Measurements from ENCODE around the gene KLK2. TPM values are rescaled to one million over a fixed set of nuclear protein-coding genes. Genes with fewer than 3 reads are reported as not detected.

The KLK2 gene
- total and polyA plus RNA-seq, 3 donors from 2014 or later, result 19.3 to 38.3 (median 30.7) TPM

GRCh38 chr19:50924586-50924985 is 51.3 kb downstream of the KLK2 start:
- DNase-seq, result no peak
- no peaks in the 10 kb centered on the region for H3K36me3 ChIP-seq (ENCODE audit: low read depth, missing control alignments)
- intact Hi-C loops (cut with DNase I; ENCODE audit: low total_unique reads), result no loop called here
- H3K4me1 ChIP-seq, result no peaks in the 10 kb centered on the region
- no peak overlapping the region for H3K4me3 ChIP-seq
- WGBS, 2 donors, result 69 to 70% methylated on average over 6 of the region's 6 CpGs
- no peaks in the 10 kb centered on the region for H3K27me3 ChIP-seq
- no peak for TF ChIP-seq CTCF (IDR thresholded peaks at IDR 0.05)
- TF ChIP-seq POLR2A (IDR thresholded peaks at IDR 0.05), result no peak
- H3K27ac ChIP-seq, result no peak overlapping the region
- H3K9me3 ChIP-seq, result no peaks in the 10 kb centered on the region

DNA sequence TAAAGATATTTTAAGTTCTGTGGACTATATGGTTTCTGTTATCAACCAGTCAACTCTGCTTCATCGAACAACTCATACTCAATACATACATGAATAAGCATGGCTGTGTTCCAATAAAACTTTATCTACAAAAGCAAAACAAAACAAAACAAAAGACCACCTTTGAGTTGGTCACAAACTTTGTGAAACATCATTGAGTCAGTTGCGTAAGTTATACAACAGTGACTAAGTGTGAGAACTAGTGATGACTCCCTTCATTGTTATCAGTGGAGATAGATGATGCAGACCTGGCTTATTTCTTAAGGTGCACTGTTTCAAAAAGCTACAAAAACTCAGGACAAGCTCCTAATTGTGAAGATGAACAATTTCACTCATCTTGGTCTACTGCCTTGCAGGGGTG is 52.5 kb downstream of the KLK2 start:
- Histone ChIP-seq H3K36me3 (ENCODE audit: low read depth, missing control alignments) (no peaks in the 10 kb centered on the region), H3K4me1 (no peaks in the 10 kb centered on the region), H3K9me3 (no peaks in the 10 kb centered on the region), H3K27ac (no peak overlapping the region), H3K4me3 (no peak overlapping the region), H3K27me3 (no peaks in the 10 kb centered on the region)
- WGBS, 2 donors, result 88 to 90% methylated on average over 2 of the region's 2 CpGs
- no peak for DNase-seq
- intact Hi-C loops (cut with DNase I; ENCODE audit: low total_unique reads), result no loop called here
- TF ChIP-seq CTCF (IDR thresholded peaks at IDR 0.05) (no peak), POLR2A (IDR thresholded peaks at IDR 0.05) (no peak)

- Histone ChIP-seq H3K4me1 (no peaks in the 10 kb centered on the region), H3K36me3 (ENCODE audit: low read depth, missing control alignments) (no peaks in the 10 kb centered on the region), H3K4me3 (no peak overlapping the region), H3K9me3 (no peaks in the 10 kb centered on the region), H3K27ac (no peak overlapping the region), H3K27me3 (no peaks in the 10 kb centered on the region)
- TF ChIP-seq CTCF (IDR thresholded peaks at IDR 0.05), result no peak
- TF ChIP-seq POLR2A (IDR thresholded peaks at IDR 0.05), result no peak
- intact Hi-C loops (cut with DNase I; ENCODE audit: low total_unique reads), result no loop called here
- WGBS, 2 donors, result 86 to 91% methylated on average over 11 of the region's 11 CpGs
- no peak for DNase-seq
Measured at GRCh38 chr19:50926144-50926543, 52.9 kb downstream of the KLK2 start.

DNA sequence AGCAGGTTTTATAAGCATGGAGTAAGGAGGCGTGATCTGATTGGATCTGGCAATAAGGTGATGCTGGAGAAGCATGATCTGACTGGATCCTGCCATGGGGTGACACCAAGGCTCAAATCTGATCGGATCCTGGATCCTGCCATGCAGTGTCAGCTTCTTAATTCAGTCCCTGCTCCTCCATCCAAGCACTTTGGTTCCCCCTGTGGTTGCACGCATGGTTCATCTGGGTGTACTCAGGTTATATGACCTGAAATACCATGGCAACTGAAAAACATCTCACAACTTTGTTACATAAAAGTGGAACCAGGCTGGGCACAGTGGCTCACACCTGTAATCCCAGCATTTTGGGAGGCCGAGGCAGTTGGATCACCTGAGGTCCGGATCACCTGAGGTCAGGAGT is 55.6 kb downstream of the KLK2 start:
- Histone ChIP-seq H3K27ac (no peak overlapping the region), H3K9me3 (no peaks in the 10 kb centered on the region), H3K27me3 (no peaks in the 10 kb centered on the region), H3K4me1 (no peaks in the 10 kb centered on the region), H3K36me3 (ENCODE audit: low read depth, missing control alignments) (no peaks in the 10 kb centered on the region), H3K4me3 (no peak overlapping the region)
- intact Hi-C loops (cut with DNase I; ENCODE audit: low total_unique reads), result no loop called here
- TF ChIP-seq POLR2A (IDR thresholded peaks at IDR 0.05) (no peak), CTCF (IDR thresholded peaks at IDR 0.05) (no peak)
- WGBS, 2 donors, result 84 to 85% methylated on average over 5 of the region's 5 CpGs
- no peak for DNase-seq

Other genes with a start within 250 kb of the KLK2 start
- 1 to 10 TPM; 2.5 to 5.5 TPM for gene SYT3, start 233.6 kb upstream of the KLK2 start, total RNA-seq
- 3.3 TPM for gene SYT3, start 233.6 kb upstream of the KLK2 start, polyA plus RNA-seq (ENCODE audit: insufficient read depth, low read depth, low replicate concordance)
- 10 to 100 TPM in 1 of 2 donors, 1 to 10 TPM in 1; 5.4 to 10.2 TPM for gene C19orf81, start 224.0 kb upstream of the KLK2 start, total RNA-seq
- 11.7 TPM for gene C19orf81, start 224.0 kb upstream of the KLK2 start, polyA plus RNA-seq (ENCODE audit: insufficient read depth, low read depth, low replicate concordance)
- gene SHANK1, start 153.6 kb upstream of the KLK2 start, total RNA-seq, result 1 to 10 TPM; 4.5 to 5.4 TPM
- 4.1 TPM for gene SHANK1, start 153.6 kb upstream of the KLK2 start, polyA plus RNA-seq (ENCODE audit: insufficient read depth, low read depth, low replicate concordance)
- gene CLEC11A, start 150.1 kb upstream of the KLK2 start, total RNA-seq, result 10 to 100 TPM; 14.3 to 20.6 TPM
- 16.9 TPM for gene CLEC11A, start 150.1 kb upstream of the KLK2 start, polyA plus RNA-seq (ENCODE audit: insufficient read depth, low read depth, low replicate concordance)
- not detected for gene GPR32, start 103.0 kb upstream of the KLK2 start, total RNA-seq
- gene GPR32, start 103.0 kb upstream of the KLK2 start, polyA plus RNA-seq (ENCODE audit: insufficient read depth, low read depth, low replicate concordance), result not detected
- 1 to 10 TPM in 1 of 2 donors, under 1 TPM in 1; 0.43 to 1.9 TPM for gene ACP4, start 83.0 kb upstream of the KLK2 start, total RNA-seq
- 4.0 TPM for gene ACP4, start 83.0 kb upstream of the KLK2 start, polyA plus RNA-seq (ENCODE audit: insufficient read depth, low read depth, low replicate concordance)
- gene KLK1, start 49.7 kb upstream of the KLK2 start, total RNA-seq, result 1 to 10 TPM in 1 of 2 donors, under 1 TPM in 1; 0.43 to 1.2 TPM
- 2.7 TPM for gene KLK1, start 49.7 kb upstream of the KLK2 start, polyA plus RNA-seq (ENCODE audit: insufficient read depth, low read depth, low replicate concordance)
- gene KLK15, start 39.9 kb upstream of the KLK2 start, total RNA-seq, result 1 to 10 TPM; 5.5 to 9.0 TPM
- 7.4 TPM for gene KLK15, start 39.9 kb upstream of the KLK2 start, polyA plus RNA-seq (ENCODE audit: insufficient read depth, low read depth, low replicate concordance)
- under 1 TPM; 0.63 to 0.81 TPM for gene KLK3, start 18.5 kb upstream of the KLK2 start, total RNA-seq
- 1.3 TPM for gene KLK3, start 18.5 kb upstream of the KLK2 start, polyA plus RNA-seq (ENCODE audit: insufficient read depth, low read depth, low replicate concordance)
- gene KLK4, start 38.0 kb downstream of the KLK2 start, total RNA-seq, result under 1 TPM; 0.31 to 0.55 TPM
- gene KLK4, start 38.0 kb downstream of the KLK2 start, polyA plus RNA-seq (ENCODE audit: insufficient read depth, low read depth, low replicate concordance), result 2.9 TPM
- gene KLK5, start 79.6 kb downstream of the KLK2 start, total RNA-seq, result 10 to 100 TPM in 1 of 2 donors, 1 to 10 TPM in 1; 5.6 to 13.9 TPM
- gene KLK5, start 79.6 kb downstream of the KLK2 start, polyA plus RNA-seq (ENCODE audit: insufficient read depth, low read depth, low replicate concordance), result 25.4 TPM
- gene KLK6, start 96.2 kb downstream of the KLK2 start, total RNA-seq, result under 1 TPM; 0.37 to 0.71 TPM
- gene KLK6, start 96.2 kb downstream of the KLK2 start, polyA plus RNA-seq (ENCODE audit: insufficient read depth, low read depth, low replicate concordance), result 0.63 TPM
- under 1 TPM; 0.71 to 0.93 TPM for gene KLK7, start 110.5 kb downstream of the KLK2 start, total RNA-seq
- gene KLK7, start 110.5 kb downstream of the KLK2 start, polyA plus RNA-seq (ENCODE audit: insufficient read depth, low read depth, low replicate concordance), result 0.45 TPM
- gene KLK8, start 128.2 kb downstream of the KLK2 start, total RNA-seq, result 1 to 10 TPM; 2.7 to 2.9 TPM
- gene KLK8, start 128.2 kb downstream of the KLK2 start, polyA plus RNA-seq (ENCODE audit: insufficient read depth, low read depth, low replicate concordance), result 4.9 TPM
- 10 to 100 TPM in 1 of 2 donors, 1 to 10 TPM in 1; 9.2 to 15.7 TPM for gene KLK10, start 146.3 kb downstream of the KLK2 start, total RNA-seq
- gene KLK10, start 146.3 kb downstream of the KLK2 start, polyA plus RNA-seq (ENCODE audit: insufficient read depth, low read depth, low replicate concordance), result 15.6 TPM
- 10 to 100 TPM; 16.8 to 46.3 TPM for gene KLK11, start 153.2 kb downstream of the KLK2 start, total RNA-seq
- 41.1 TPM for gene KLK11, start 153.2 kb downstream of the KLK2 start, polyA plus RNA-seq (ENCODE audit: insufficient read depth, low read depth, low replicate concordance)
- gene KLK12, start 161.6 kb downstream of the KLK2 start, total RNA-seq, result under 1 TPM in 1 of 2 donors, not detected in 1; 0.47 TPM
- gene KLK12, start 161.6 kb downstream of the KLK2 start, polyA plus RNA-seq (ENCODE audit: insufficient read depth, low read depth, low replicate concordance), result 1.3 TPM
- gene KLK13, start 191.7 kb downstream of the KLK2 start, total RNA-seq, result 1 to 10 TPM; 3.7 to 7.8 TPM
- 13.0 TPM for gene KLK13, start 191.7 kb downstream of the KLK2 start, polyA plus RNA-seq (ENCODE audit: insufficient read depth, low read depth, low replicate concordance)
- under 1 TPM in 1 of 2 donors, not detected in 1; 0.63 TPM for gene KLK14, start 209.4 kb downstream of the KLK2 start, total RNA-seq
- gene KLK14, start 209.4 kb downstream of the KLK2 start, polyA plus RNA-seq (ENCODE audit: insufficient read depth, low read depth, low replicate concordance), result 1.4 TPM
- gene CTU1, start 235.0 kb downstream of the KLK2 start, total RNA-seq, result 10 to 100 TPM; 17.6 to 23.5 TPM
- 2.0 TPM for gene CTU1, start 235.0 kb downstream of the KLK2 start, polyA plus RNA-seq (ENCODE audit: insufficient read depth, low read depth, low replicate concordance)